AG20443 (cell line): Measurements from ENCODE around the gene GLMP.

Source experiments
- DNase-seq: peaks from one replicate; pipeline ENCODE4 v3.0.0; 2012; ENCODE audit warnings: low spot score, mixed read lengths

Gene GLMP

DNA sequence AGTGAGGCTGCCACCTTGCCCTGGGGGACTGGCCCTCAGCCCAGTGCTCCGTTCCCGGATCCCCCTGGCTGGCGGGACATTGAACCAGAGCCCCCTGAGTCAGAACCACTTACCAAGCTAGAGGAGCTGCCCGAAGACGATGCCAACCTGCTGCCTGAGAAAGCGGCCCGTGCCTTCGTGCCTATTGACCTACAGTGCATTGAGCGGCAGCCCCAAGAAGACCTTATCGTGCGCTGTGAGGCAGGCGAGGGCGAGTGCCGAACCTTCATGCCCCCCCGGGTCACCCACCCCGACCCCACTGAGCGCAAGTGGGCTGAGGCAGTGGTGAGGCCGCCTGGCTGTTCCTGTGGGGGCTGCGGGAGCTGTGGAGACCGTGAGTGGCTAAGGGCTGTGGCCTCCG is 10.0 kb downstream of the GLMP start:
- DNase-seq, result no peak

DNA sequence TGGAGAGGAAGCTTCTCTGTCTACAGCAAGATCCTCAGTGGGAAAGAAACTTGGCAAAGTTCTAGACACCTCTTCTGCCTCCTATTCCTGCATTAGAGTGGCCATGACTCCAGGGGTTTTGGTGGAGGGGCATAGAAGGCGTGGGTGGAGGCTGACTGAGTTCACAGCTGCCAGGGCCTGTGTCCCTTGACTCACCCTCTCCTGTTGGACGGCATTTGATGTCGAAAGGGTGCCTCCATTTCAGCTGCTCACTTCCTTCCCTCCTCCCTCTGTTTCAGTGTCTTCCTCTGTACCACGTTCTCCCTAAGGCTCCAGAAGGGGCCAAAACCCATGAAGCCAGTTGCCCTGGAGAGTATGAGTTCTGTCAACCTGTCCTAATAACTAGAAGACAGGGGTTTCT is 10.7 kb downstream of the GLMP start:
- no peak for DNase-seq

DNA sequence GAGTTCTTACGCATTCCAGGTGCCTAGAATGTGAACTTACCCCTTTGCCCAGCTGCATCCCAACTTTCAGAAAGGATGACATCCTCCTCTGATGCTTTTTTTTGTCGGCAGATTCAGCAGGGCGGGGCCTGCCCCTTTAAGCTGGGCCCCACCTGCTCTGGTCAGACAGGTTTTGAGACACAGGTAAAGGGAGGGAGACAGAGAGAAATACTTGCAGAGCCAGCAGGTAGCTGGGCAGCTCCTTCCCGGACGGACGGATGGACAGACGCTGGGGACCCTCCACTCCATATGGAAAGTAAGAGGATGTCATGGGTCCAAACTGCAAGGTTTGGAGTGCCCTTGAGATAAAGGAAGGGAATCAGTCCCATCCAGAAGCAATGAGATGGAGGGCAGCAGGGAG is 11.4 kb downstream of the GLMP start, which contains the start of gene TMEM79:
Gene TMEM79, plus strand, starts transcription at position 214 of the 400 bp plus-strand sequence. CDS start 902 bp downstream, outside the sequence.
- no peak for DNase-seq

DNA sequence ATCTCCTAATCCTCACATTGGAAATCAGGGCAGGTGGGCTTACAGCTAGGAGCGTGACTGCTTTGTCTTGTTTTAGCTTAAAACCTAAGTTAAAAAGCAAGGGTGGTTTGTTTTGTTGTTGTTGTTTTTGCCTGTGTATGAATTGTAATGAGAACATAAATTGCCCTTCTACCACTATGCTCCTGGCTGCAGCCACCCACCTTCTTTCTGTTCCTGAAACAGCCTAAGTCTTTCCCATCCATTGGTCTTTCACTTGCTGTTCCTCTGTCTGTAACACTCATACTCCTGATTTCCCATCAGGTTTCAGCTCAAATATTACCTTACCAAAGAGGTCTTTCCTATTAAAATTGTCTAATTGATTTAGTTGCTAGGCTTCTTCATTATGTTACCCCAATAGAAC is 12.0 kb downstream of the GLMP start:
- DNase-seq, result no peak

GRCh38 chr1:156282479-156283222 is 12.8 kb downstream of the GLMP start, which contains the start of gene SMG5:
Gene SMG5, minus strand, starts transcription at chr1:156282825. Its CDS starts 145 bp downstream, at chr1:156282680.
- DNase-seq, result peak; percentile 96

DNA sequence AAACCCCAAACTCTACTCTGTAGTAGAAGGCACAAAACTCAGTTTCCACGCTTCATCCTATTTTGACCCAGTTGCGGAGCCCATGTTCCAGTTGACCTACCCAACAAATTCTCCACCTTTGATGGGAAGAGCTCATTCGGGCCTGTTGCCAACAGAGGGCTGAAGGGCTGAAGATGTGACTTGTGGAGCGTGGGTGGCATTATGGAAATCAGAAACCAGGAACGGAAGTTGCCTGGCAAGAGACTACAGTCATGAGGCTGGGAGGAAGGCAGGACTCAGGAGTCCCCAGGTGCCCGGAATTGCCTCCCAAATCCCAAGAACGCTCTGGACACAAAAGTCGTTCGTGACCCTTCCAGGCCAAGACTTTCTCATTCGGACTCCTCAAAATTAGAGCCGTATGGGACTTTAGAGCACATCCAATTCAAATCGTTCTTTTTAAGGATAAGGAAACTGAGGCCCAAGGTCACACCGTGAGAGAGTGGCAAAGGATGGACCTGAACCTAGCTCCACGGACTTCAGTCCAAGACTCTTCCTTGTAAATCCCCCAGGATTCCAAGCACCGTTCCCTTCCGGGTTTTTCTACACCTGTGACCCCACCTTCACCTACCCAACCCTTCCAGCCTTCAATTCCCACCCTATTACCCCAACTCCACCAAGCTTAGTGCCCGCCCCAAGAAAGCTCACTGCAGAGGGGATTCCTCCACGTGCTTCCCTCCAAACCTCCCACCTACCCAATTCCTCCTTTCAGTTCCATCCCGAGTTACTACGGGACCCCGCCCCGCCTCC is 13.6 kb downstream of the GLMP start:
- DNase-seq, result no peak

- peak; percentile 56 for DNase-seq
Measured at GRCh38 chr1:156281281-156281680, 14.2 kb downstream of the GLMP start.

GRCh38 chr1:156279837-156280236 is 15.6 kb downstream of the GLMP start:
- no peak for DNase-seq

DNA sequence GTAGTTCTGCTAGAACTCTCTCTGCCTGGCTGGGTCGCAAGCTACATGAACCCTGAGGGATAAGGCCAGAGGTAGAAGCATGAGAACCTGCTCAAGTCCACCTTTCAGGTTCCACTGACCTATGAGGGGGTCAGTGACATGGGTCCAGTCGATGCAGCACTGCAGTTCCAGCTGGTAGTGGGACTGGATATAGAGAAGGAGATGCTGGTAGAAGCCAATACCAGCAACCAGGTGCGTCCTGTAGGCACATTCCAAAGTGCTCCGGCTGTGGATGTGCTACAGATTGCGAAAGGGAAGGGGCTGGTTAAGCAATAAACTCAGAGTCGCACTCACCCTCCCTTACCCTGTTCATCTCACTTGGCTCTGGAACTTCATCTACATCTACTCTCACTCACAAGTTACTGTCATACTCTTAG is 18.5 kb downstream of the GLMP start:
- DNase-seq, result peak; percentile 24

DNA sequence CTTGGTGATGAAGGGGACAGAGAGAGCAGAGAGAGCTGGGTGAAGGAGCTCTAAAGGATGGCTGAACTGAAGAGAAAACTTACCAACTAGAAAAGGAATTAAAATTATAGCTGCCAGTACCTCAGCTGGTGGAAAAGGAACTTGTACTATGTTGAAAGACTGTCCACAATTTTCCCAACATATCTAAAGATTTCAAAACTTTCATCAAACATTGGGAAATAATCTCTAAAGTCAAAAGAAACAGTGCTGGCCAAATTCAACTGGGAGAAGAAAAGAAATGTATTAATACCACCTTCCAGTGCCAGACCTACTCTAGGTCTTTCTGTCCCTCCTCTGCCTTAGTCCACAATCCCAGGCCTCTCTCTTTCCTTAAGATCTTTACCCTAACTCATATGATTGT is 18.9 kb downstream of the GLMP start:
- peak; percentile 20 for DNase-seq

GRCh38 chr1:156270314-156270713 is 25.2 kb downstream of the GLMP start:
- no peak for DNase-seq

DNA sequence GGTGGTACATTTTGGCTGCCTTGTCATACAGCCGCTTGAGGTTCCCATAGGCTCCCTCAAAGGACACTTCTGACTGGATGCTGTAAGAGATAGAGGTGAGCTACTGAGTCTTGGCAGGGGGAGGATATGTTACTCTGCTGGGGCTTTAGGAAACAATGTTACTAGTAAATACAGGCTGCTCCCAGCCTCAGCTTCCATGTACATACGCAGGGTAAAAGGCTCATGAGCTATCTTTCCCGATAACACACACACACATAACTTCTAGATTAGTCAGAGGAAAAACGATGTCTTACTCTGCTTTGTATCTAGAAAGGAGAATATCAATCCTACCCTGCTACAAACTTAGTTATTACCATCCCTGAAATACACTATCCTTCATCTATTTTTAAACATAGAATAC is 27.1 kb downstream of the GLMP start:
- no peak for DNase-seq

DNA sequence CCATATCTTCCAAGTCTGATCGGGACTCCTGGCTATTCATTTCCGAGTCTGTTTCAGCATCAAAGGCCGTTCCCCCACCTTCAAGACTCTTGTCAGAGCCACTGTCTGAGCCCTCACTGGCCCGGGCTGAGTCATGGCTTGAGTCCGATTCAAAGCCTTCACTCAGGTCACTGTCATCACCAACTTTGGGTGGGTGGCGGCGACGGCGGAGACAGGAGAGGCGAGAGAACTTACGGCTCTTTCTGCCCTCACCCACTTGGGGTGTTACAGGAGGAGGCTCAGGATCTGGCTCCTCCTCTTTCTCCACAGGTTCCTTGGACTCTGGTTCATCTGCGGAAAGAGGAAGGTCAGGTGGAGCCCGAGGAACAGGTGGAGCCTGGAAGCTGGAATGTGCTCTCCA is 29.4 kb downstream of the GLMP start:
- no peak for DNase-seq

GRCh38 chr1:156263288-156263655 is 32.2 kb downstream of the GLMP start:
- DNase-seq, result no peak

GRCh38 chr1:156262461-156263287 is 32.8 kb downstream of the GLMP start:
- peak; percentile 91 for DNase-seq

- no peak for DNase-seq
Measured at GRCh38 chr1:156260896-156261295, 34.6 kb downstream of the GLMP start.

DNA sequence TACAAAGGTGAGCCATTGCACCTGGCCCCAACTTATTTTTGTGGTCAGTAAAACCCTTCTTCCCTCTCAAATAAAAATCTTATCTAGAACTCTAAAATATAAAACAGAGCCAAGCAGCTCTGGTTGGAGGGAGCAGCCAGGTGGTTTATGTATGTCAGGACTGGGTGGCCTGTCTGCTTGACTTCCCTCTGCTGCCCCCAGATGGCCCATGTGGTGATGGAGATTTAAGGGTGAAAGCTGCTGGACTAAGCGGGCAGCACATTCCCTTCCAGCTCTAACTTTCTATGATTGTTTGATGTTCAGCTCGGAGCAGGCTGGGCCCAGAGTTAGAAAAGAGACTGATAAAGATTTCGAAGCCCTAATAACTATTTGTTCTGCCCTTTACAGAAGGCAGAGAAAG is 35.7 kb downstream of the GLMP start:
- DNase-seq, result no peak

- DNase-seq, result no peak
Measured at GRCh38 chr1:156258859-156259258, 36.6 kb downstream of the GLMP start.

- DNase-seq, result no peak
Measured at GRCh38 chr1:156257711-156258110, 37.8 kb downstream of the GLMP start.

DNA sequence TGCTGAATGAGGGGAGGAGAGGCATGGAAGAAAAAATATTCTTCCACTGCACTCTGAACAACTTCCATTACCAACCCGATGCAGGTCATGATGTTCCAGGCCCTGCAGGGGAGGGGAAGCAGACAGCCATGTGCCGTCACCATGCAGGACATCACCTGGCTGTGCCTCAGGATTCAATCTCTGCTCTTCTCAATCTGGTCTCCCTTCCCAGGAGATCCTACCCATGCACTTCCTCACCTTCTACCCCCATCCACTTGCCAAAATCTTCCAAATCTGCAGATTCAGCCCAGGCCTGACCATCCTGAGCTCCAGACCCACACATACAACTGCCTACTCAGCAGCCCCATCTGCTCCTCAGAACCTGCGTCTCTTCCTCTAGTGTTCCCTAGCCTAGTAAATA is 41.8 kb downstream of the GLMP start:
- DNase-seq, result no peak

GRCh38 chr1:156251527-156251926 is 44.0 kb downstream of the GLMP start:
- no peak for DNase-seq

DNA sequence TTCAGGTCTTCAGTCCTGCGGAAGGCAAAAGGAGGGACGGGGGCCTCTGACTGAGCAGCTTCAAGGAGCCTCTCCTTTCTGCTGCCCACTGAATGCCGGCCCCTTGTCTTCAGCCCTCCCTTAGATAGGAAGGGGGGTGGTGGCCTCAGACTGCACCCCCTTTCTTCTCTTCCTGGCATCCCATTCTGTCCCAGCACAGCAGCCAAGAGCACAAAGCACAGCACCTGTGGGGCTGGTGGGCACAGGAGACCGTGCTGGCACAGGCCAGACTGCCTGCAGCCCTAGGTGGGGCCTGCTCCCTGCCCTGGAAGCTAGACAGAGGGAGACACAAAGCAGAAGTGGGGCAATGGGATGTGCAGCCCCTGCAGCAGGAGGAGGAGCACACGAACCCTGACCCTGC is 45.9 kb downstream of the GLMP start:
- no peak for DNase-seq

DNA sequence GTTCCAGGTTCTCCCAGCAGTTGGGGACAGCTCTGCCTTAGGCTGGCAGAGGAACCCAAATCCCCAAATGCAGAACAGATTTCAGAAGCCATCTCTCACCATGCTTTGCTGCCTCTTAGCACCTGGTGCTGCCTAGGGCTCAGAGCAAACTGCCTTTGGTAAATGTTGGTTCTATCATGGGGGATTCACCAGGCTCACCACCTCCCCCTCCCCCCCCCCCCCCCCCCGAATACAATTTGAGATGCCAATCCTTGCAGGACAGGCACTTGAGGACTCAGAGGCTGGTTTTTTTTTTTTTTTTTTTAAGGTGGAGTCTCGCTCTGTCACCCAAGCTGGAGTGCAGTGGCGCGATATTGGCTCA is 47.2 kb downstream of the GLMP start:
- no peak for DNase-seq
